CD8-positive, alpha-beta memory T cell (primary cell): ENCODE results near the gene TEKT3. TPM values are rescaled to one million over a fixed set of nuclear protein-coding genes. Genes with fewer than 3 reads are reported as not detected.

Source experiments
- CTCF ChIA-PET: fragments of 350-600 bp; sonication (Branson Sonifier 250); formaldehyde crosslinking; loops from one replicate; lab custom pipeline; 2021; ENCODE audit warnings: antibody characterized with exemption; lab: Charles Lee
- POLR2A ChIA-PET: fragments of 350-600 bp; sonication (Branson Sonifier 250); formaldehyde crosslinking; loops from one replicate; lab custom pipeline; 2021; ENCODE audit warnings: antibody characterized with exemption; lab: Charles Lee
- DNase-seq, 5 donors: peaks; one replicate each; pipeline versions ENCODE4 v3.0.0 to v3.0.0-alpha.2; 2020 to 2022; ENCODE audit warnings: mixed read lengths in 1 of 5
- H3K27ac ChIP-seq: one replicate; pipeline ENCODE4 v1.7.0; 2013; ENCODE audit warnings: low read depth, mild to moderate bottlenecking, low read length, moderate library complexity
- H3K27me3 ChIP-seq: 2 replicates; pipeline ENCODE4 v1.7.0; 2013; ENCODE audit warnings: low read length, mild to moderate bottlenecking; ENCODE audit not compliant: insufficient read depth, poor library complexity, severe bottlenecking
- H3K36me3 ChIP-seq: 2 replicates; pipeline ENCODE4 v1.7.0; 2013; ENCODE audit warnings: mild to moderate bottlenecking, low read length, moderate library complexity; ENCODE audit not compliant: insufficient read depth
- H3K4me1 ChIP-seq: 2 replicates; pipeline ENCODE4 v1.7.0; 2013; ENCODE audit warnings: mild to moderate bottlenecking, low read length, moderate library complexity; ENCODE audit not compliant: insufficient read depth
- H3K4me3 ChIP-seq: 2 replicates; pipeline ENCODE4 v1.7.0; 2013; ENCODE audit warnings: mild to moderate bottlenecking, low read length
- H3K9me3 ChIP-seq: 2 replicates; pipeline ENCODE4 v1.7.0; 2013; ENCODE audit warnings: mild to moderate bottlenecking, low read length
- H3K27ac Mint-ChIP-seq, 8 donors: one replicate each; pipeline ENCODE4 v1.8.0; 2020 to 2021; ENCODE audit warnings: mixed read lengths in 8 of 8, mild to moderate bottlenecking in 6 of 8, inconsistent platforms in 3 of 8, moderate library complexity in 3 of 8
- H3K27me3 Mint-ChIP-seq, 2 donors: one replicate each; pipeline ENCODE4 v1.8.0; 2020 to 2021; ENCODE audit warnings: mixed read lengths in 2 of 2, mild to moderate bottlenecking in 1 of 2, moderate library complexity in 1 of 2
- H3K36me3 Mint-ChIP-seq, 3 donors: one replicate each; pipeline ENCODE4 v1.8.0; 2020 to 2021; ENCODE audit warnings: mixed read lengths in 3 of 3, inconsistent platforms in 1 of 3, mild to moderate bottlenecking in 1 of 3
- H3K4me1 Mint-ChIP-seq, 3 donors: one replicate each; pipeline ENCODE4 v1.8.0; 2020 to 2021; ENCODE audit warnings: mixed read lengths in 3 of 3, inconsistent platforms in 1 of 3, mild to moderate bottlenecking in 1 of 3
- H3K4me3 Mint-ChIP-seq, 7 donors: one replicate each; pipeline ENCODE4 v1.8.0; 2020 to 2021; ENCODE audit warnings: mixed read lengths in 7 of 7, mild to moderate bottlenecking in 6 of 7, moderate library complexity in 4 of 7, inconsistent platforms in 2 of 7
- H3K9me3 Mint-ChIP-seq, 5 donors: one replicate each; pipeline ENCODE4 v1.8.0; 2020 to 2022; ENCODE audit warnings: mixed read lengths in 5 of 5, mild to moderate bottlenecking in 3 of 5, moderate library complexity in 2 of 5, inconsistent platforms in 1 of 5
- polyA plus RNA-seq: library from polyadenylated mRNA; unstranded; fragments of 300-500 nt; fragmentation: Illumina TruSeq; gene quantifications from one replicate; pipeline ENCODE4 v1.2.3, GENCODE V29; 2021
- total RNA-seq, 2 experiments: library from RNA; stranded (reverse); gene quantifications; one replicate each; pipeline ENCODE4 v1.2.3, GENCODE V29; 2021

Gene TEKT3
- total and polyA plus RNA-seq, 3 experiments from 2014 or later, result not detected

DNA sequence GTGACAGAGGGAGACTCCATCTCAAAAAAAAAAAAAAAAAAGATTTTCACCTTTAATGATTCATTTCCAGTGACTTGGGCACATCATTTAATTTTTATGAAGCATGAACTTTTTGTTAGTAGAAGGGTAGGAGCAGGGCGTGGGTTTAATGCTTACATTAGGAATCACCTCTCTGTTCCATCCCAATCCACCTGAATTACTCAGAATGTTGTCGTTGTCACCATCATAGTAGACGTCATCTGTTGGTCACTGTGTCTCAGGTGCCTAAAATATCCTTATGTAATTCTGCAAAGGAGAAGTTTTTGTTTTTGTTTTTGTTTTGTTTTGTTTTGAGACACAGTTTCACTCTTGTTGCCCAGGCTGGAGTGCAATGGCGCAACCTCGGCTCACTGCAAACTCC is 38.3 kb upstream of the TEKT3 start:
- DNase-seq, result no peak
- Histone ChIP-seq H3K27ac (no peak overlapping the region), H3K36me3 (no peaks in the 10 kb centered on the region), H3K27me3 (no peaks in the 10 kb centered on the region), H3K4me1 (no peaks in the 10 kb centered on the region), H3K9me3 (no peaks in the 10 kb centered on the region), H3K4me3 (no peak overlapping the region)
- Mint-ChIP-seq H3K27ac (no peak overlapping the region), H3K4me3 (no peak overlapping the region), H3K36me3 (peaks cover 0 to 2% (median 0%) of the 10 kb centered on the region in 3 donors), H3K9me3 (no peaks in the 10 kb centered on the region), H3K27me3 (peaks cover 3 to 41% of the 10 kb centered on the region in 2 donors), H3K4me1 (no peaks in the 10 kb centered on the region)
- ChIA-PET CTCF (no interaction called here), POLR2A (no interaction called here)

DNA sequence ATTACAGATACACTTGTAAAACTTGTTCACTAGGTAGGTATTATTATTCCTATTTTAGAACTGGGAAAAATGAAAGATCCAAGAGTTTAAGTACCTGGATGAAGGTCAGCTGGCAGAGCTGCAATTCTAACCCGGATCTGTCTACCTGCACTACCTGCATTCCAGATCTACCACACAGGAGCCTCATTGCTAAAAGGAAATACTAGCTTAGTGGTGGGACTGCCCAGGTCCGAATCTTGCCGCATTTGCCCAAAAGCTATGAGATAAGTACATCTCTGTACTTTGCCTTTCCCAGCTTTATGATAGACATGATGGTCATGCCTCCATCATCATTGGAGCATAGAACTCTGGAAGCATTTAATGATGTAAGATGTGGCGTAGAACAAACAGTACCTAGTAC is 36.8 kb upstream of the TEKT3 start:
- no peak overlapping the region for H3K4me3 Mint-ChIP-seq
- no peaks in the 10 kb centered on the region for H3K4me1 Mint-ChIP-seq
- no peaks in the 10 kb centered on the region for H3K9me3 Mint-ChIP-seq
- DNase-seq, result no peak
- peaks cover 0 to 2% (median 0%) of the 10 kb centered on the region in 3 donors for H3K36me3 Mint-ChIP-seq
- Histone ChIP-seq H3K4me3 (no peak overlapping the region), H3K36me3 (no peaks in the 10 kb centered on the region), H3K4me1 (no peaks in the 10 kb centered on the region), H3K9me3 (no peaks in the 10 kb centered on the region), H3K27me3 (no peaks in the 10 kb centered on the region), H3K27ac (no peak overlapping the region)
- peaks cover 5 to 34% of the 10 kb centered on the region in 2 donors for H3K27me3 Mint-ChIP-seq
- ChIA-PET POLR2A (no interaction called here), CTCF (no interaction called here)
- no peak overlapping the region for H3K27ac Mint-ChIP-seq

DNA sequence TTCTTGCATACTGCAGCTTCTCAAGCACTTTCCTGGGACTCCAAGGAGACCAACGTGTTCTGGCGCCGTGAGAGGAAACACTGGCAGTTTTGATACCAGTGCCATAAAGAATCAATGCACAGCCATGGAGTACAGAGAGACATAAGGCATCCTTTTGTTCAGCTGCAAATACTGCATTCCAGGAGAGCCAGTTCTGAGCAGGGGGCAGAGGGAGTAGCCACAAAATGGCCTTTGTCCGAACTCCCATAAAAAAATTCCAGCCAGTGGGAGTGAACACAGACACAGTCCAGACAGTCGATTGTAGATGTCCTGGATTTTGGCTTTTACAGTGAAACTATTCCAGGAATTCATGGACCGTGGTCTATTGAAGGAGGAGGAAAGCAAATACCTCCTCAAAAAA is 36.2 kb upstream of the TEKT3 start:
- no peak overlapping the region for H3K4me3 Mint-ChIP-seq
- H3K27me3 ChIP-seq, result no peaks in the 10 kb centered on the region
- no peaks in the 10 kb centered on the region for H3K9me3 Mint-ChIP-seq
- ChIA-PET CTCF (no interaction called here), POLR2A (no interaction called here)
- H3K27me3 Mint-ChIP-seq, result peaks cover 4 to 33% of the 10 kb centered on the region in 2 donors
- no peak overlapping the region for H3K27ac Mint-ChIP-seq
- no peaks in the 10 kb centered on the region for H3K36me3 ChIP-seq
- no peak overlapping the region for H3K4me3 ChIP-seq
- DNase-seq, result no peak
- H3K4me1 ChIP-seq, result no peaks in the 10 kb centered on the region
- peaks cover 0 to 2% (median 0%) of the 10 kb centered on the region in 3 donors for H3K36me3 Mint-ChIP-seq
- no peaks in the 10 kb centered on the region for H3K4me1 Mint-ChIP-seq
- H3K27ac ChIP-seq, result no peak overlapping the region
- H3K9me3 ChIP-seq, result no peaks in the 10 kb centered on the region

DNA sequence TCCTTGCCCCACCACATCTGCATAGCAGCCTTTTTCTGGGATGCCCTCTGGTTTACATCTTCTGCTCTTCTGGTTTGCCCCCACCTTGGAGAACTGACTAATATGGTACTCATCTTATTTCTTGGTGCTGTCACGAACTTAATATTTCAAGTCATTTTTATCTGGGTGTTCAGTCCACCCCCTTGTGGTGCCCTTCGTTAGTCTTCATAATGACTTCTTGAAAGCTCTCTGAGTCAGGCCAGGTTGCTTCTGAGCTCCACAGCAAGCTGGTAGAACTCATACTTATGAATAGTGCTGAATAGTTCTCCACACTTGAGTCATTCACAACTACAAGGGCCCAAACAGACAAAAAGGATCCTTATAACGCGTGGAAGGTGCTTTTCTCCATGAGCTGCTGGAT is 35.8 kb upstream of the TEKT3 start:
- peaks cover 0 to 2% (median 0%) of the 10 kb centered on the region in 3 donors for H3K36me3 Mint-ChIP-seq
- POLR2A ChIA-PET, result no interaction called here
- CTCF ChIA-PET, result no interaction called here
- Histone ChIP-seq H3K9me3 (no peaks in the 10 kb centered on the region), H3K27ac (no peak overlapping the region), H3K36me3 (no peaks in the 10 kb centered on the region), H3K27me3 (no peaks in the 10 kb centered on the region), H3K4me1 (no peaks in the 10 kb centered on the region), H3K4me3 (no peak overlapping the region)
- peaks cover 4 to 31% of the 10 kb centered on the region in 2 donors for H3K27me3 Mint-ChIP-seq
- no peaks in the 10 kb centered on the region for H3K4me1 Mint-ChIP-seq
- H3K4me3 Mint-ChIP-seq, result no peak overlapping the region
- H3K9me3 Mint-ChIP-seq, result no peaks in the 10 kb centered on the region
- DNase-seq, result no peak
- peak overlapping the region in 1 of 8 donors; percentile 72 for H3K27ac Mint-ChIP-seq

DNA sequence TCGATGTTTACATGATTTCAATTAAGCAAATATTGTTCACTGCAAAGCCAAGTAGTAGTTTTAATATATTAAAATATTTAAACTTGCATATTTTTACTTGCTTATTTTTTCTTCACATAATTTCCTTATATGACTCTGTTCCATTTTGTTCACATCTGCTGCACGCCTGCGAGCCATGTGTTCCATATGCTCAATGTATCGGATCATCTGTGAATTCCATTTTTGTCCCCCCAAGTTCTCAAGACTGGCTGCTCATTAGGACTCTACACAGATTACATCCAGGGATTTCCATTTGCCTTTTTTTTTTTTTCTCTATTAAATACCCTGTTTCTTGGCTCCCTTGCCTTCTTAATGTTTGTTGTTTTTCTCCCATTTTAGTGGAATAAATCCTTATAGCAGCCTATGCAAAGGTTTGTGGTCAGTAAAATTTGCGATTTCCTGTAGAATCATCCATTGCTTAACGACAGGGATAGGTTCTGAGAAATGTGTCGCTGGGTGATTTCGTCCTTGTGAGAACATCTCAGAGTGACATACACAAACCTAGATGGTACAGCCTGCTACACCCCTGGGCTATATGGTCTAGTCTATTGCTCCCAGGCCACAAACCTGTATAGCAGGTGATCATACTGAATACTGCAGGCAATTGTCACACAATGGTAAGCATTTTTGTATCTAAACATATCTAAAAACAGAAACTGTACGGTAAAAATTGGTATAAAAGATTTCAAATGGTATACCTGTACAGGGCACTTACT is 30.2 kb upstream of the TEKT3 start:
- no peaks in the 10 kb centered on the region for H3K27me3 ChIP-seq
- no peaks in the 10 kb centered on the region for H3K9me3 Mint-ChIP-seq
- H3K27ac ChIP-seq, result no peak overlapping the region
- ChIA-PET CTCF (no interaction called here), POLR2A (no interaction called here)
- no peaks in the 10 kb centered on the region for H3K9me3 ChIP-seq
- peaks cover 11 to 25% of the 10 kb centered on the region in 2 donors for H3K27me3 Mint-ChIP-seq
- DNase-seq, result no peak
- no peaks in the 10 kb centered on the region for H3K36me3 Mint-ChIP-seq
- no peaks in the 10 kb centered on the region for H3K36me3 ChIP-seq
- no peak overlapping the region for H3K4me3 Mint-ChIP-seq
- H3K4me3 ChIP-seq, result no peak overlapping the region
- H3K27ac Mint-ChIP-seq, result no peak overlapping the region
- no peaks in the 10 kb centered on the region for H3K4me1 Mint-ChIP-seq
- H3K4me1 ChIP-seq, result no peaks in the 10 kb centered on the region

DNA sequence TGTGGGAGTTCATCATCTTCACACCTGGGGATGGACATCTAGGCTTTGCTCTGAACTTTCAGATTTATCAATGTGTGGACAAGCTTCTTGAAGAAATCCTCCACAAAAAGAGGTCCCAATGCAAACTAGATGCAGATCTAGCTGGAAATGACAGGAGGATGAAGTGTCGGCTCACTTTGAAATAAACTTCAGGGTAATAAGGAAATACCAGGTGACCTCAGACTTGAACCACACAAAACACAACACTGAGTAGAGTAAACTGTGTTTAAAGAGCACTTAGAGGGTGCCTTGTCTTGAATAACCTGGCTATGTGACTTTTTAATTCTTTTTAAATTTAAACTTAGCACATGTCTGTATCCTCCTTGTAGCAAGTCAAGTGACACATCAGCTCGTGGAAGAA is 27.2 kb upstream of the TEKT3 start:
- H3K9me3 Mint-ChIP-seq, result no peaks in the 10 kb centered on the region

GRCh38 chr17:15366026-15366425 is 24.6 kb upstream of the TEKT3 start:
- no peak overlapping the region for H3K4me3 ChIP-seq
- no peak overlapping the region for H3K4me3 Mint-ChIP-seq
- CTCF ChIA-PET, result no interaction called here
- no peaks in the 10 kb centered on the region for H3K27me3 ChIP-seq
- H3K9me3 ChIP-seq, result no peaks in the 10 kb centered on the region
- no peak overlapping the region for H3K27ac Mint-ChIP-seq
- no peaks in the 10 kb centered on the region for H3K4me1 Mint-ChIP-seq
- POLR2A ChIA-PET, result no interaction called here
- H3K27ac ChIP-seq, result no peak overlapping the region
- no peak for DNase-seq
- no peaks in the 10 kb centered on the region for H3K36me3 Mint-ChIP-seq
- no peaks in the 10 kb centered on the region for H3K9me3 Mint-ChIP-seq
- no peaks in the 10 kb centered on the region for H3K36me3 ChIP-seq
- H3K27me3 Mint-ChIP-seq, result peaks cover 0 to 12% of the 10 kb centered on the region in 2 donors
- no peaks in the 10 kb centered on the region for H3K4me1 ChIP-seq

More for the DNA sequence above, 27.2 kb upstream of the TEKT3 start:
- Mint-ChIP-seq H3K36me3 (no peaks in the 10 kb centered on the region), H3K27ac (no peak overlapping the region), H3K4me3 (no peak overlapping the region), H3K27me3 (peaks cover 10 to 19% of the 10 kb centered on the region in 2 donors), H3K4me1 (no peaks in the 10 kb centered on the region)
- ChIA-PET POLR2A (no interaction called here), CTCF (no interaction called here)
- Histone ChIP-seq H3K27me3 (no peaks in the 10 kb centered on the region), H3K9me3 (no peaks in the 10 kb centered on the region), H3K4me1 (no peaks in the 10 kb centered on the region), H3K4me3 (no peak overlapping the region), H3K27ac (no peak overlapping the region), H3K36me3 (no peaks in the 10 kb centered on the region)
- no peak for DNase-seq

- no peaks in the 10 kb centered on the region for H3K36me3 Mint-ChIP-seq
- DNase-seq, result no peak
- no peaks in the 10 kb centered on the region for H3K36me3 ChIP-seq
- no peaks in the 10 kb centered on the region for H3K9me3 Mint-ChIP-seq
- H3K4me1 Mint-ChIP-seq, result no peaks in the 10 kb centered on the region
- ChIA-PET CTCF (no interaction called here), POLR2A (interaction anchor here (0.7 kb wide), 1 partner anchor 58 kb away, joined by 3 read pairs; no protein-coding TSS in a partner anchor)
- no peak overlapping the region for H3K4me3 Mint-ChIP-seq
- no peaks in the 10 kb centered on the region for H3K27me3 ChIP-seq
- no peak overlapping the region for H3K27ac ChIP-seq
- peaks cover 0 to 9% of the 10 kb centered on the region in 2 donors for H3K27me3 Mint-ChIP-seq
- H3K4me3 ChIP-seq, result no peak overlapping the region
- no peaks in the 10 kb centered on the region for H3K4me1 ChIP-seq
- H3K27ac Mint-ChIP-seq, result no peak overlapping the region
- H3K9me3 ChIP-seq, result no peaks in the 10 kb centered on the region
Observed at GRCh38 chr17:15364615-15365014, 23.2 kb upstream of the TEKT3 start.
